GM19463 (cell line): ENCODE data around the gene TRIO.
A peak's percentile ranks its signal among the peaks of the same experiment; 100 is the strongest.

Experiments
- ATAC-seq: cut with Tn5 transposase; IDR thresholded peaks from one replicate; pipeline ENCODE4 v1.9.1; 2021; ENCODE audit warnings: mild to moderate bottlenecking, moderate library complexity; ENCODE audit not compliant: unreplicated experiment

The TRIO gene

DNA sequence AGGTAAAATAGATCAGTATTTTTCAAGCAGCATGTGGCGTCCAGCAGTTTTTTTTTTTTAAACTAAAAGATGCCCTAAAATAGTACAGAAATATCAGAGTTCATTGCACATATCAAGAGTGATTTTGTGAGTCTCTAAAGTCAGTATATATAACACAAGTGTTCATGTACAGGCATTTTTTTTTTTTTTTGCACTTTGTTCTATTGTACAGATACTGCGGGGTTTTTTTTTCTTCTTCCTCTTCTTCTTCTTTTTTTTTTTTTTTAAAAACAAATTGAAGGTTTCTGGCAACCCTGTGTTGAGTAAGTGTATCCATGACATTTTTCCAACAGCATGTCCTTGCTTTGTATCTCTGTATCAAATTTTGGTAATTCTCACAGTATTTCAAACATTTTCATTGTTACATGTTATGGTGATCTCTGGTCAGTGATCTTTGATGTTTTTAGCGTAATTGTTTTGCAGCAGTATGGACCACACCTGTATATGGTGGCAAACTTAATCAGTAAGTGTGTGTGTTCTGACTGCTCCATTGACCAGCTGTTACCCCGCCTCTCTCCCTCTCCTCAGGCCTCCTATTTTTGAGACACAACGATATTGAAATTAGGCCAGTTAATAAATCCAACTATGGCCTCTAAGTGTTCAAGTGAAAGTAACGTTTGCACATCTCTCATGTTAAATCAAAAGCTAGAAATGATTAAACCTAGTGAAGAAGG lies 76.8 kb downstream of the TRIO start:
- ATAC-seq: peak; percentile 32

DNA sequence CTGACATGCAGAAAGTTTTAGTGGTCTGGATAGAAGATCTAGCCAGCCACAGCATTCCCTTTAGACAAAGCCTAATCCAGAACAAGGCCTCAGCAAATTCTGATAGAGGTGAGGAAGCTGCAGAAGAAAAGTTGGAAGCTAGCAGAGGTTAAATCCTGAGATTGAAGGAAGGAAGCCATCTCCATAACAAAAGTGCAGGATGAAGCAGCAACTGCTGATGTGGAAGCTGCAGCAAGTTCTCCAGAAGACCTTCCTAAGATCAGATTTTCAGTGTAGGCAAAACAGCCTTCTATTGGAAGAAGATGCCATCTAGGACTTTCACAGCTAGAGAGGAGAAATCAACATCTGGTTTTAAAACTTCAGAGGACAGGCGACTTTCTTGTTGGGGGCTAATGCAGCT lies 77.5 kb downstream of the TRIO start:
- no peak for ATAC-seq

DNA sequence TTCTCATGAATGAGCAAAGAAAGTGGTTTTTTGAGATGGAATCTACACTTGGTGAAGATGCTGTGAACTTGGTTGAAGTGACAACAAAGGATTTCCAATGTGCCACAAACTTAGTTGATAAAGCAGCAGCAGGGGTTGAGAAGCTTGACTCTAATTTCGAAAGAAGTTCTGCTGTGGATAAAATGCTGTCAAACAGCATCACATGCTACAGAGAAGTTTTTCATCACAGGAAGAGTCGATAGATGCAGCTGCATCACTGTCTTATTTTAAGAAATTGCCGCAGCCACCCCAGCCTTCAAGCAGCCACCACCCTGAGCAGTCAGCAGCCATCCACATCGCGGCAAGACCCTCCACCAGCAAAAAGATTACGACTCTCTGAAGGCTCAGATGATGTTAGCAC lies 78.6 kb downstream of the TRIO start:
- ATAC-seq: no peak

DNA sequence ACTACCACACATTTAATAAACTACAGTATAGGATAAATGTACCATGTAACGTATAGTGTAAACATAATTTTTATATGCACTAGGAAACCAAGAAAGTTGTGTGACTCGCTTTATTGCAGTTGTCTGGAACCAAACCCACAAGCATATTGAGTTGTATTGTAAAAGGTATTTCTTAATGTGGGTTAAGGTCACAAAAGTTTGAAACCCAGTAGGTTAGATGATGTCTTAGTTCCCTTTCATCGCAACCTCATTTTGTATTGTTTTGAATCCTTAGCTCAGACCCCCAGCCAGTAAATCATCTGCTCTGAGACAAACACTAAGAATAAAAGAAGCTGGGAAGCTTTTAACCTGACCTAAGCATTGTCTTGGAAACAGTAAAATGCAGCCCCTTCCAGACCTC lies 79.1 kb downstream of the TRIO start:
- ATAC-seq: no peak

DNA sequence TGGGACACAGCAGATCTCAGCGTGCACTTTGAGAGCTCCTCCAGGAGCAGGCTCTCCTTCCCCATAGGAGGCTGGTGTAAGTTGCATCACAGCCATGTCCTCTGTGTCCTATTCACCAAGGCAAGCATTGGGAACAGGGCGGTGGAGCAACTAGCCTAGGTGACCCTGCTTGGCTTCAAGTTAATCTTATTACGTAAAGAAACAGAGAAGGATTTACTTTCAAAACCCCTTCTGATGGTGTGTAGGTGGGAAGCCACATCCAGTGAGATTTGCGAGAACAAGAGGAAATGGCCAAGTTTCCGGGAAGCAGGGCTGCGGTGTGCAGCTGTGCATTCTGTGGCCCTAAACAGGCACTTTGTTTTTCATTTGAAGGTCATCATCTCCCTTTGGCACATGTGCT lies 80.2 kb downstream of the TRIO start:
- ATAC-seq: no peak

DNA sequence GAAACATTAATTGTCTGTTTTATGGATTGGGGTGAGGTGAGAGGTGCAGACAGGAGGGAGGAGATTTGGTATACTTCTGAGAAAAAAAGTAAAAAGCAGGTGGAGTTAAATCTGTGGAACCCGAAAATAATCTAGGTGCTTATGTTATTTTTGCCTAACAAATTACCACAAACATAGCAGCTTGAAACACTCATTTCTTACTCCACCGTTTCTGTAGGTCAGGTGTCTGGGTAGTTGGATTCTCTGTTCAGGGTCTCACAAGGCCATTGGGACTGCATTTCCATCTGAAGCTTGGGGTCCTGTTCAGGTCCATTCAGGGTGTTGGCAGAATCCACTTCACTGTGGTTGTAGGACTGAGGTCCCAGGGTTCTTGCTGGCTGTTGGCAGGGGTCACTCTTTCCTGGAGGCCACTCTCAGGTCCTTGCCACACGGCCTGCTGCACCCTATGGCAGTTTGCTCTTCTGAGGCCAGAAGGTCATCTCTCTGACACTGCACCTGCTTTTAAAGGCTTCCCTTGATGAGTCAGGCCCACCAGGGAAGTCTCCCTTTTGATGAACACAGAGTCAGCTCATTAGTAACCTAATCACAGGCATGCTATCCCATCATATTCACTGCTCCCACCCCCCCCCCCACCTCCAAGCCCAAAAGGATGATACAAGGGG lies 82.2 kb downstream of the TRIO start:
- ATAC-seq: peak; percentile 57

DNA sequence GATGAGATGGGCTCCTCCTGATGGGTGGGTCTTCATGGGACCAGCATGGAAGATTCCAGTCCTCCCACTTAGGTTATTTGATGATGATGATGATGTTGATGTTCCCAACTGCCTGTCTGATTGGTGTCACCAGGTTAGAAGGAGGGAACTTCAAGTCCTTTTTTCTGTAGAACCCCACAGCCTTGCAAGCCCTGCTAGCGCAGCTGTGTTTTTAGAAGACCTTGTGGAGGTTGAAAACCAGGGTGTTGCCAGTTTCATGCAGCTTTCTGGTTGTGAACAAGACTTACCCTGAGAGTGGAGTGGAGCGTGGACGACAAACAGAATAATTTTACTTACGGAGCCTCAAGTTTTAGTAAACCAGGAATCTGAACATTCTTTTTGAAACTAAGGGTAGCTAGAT lies 83.0 kb downstream of the TRIO start:
- ATAC-seq: no peak

DNA sequence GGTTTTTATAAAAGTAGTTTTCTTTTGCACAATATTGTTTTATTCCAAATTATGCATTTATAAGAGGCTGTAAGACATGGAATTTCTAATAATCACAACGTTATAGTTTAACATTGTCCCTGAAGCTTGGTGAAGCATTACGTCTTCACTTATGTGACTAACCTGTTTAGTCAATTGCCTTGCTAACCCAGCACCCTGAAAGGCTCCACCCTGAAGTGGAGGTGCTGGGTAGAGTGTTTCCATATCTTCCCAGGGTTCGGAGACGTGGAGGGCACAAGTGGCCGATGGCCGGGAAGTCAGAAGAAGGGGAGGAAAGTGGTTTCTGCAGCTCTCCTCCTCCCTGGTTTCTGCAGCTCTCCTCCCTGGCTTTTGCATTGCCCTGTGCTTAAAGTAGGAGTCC lies 83.4 kb downstream of the TRIO start:
- ATAC-seq: no peak

DNA sequence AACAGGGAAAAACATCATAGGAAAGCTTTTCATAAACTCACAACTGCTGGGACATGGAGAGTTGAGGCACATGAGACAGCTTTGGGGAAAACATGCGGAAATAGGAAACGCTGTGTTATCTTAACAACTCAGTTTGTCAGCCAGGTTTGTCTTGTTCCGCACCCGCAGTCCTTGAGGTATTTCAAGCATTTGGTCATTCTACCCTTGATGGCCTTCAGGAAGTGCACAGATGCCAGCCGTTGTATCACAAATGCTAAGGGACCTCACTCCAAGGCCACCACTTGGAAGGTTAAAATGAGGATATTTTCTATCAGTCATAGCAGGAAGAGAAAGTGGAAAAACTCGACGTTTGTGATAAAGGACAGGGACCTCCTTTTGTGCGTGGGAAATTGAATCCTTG lies 83.8 kb downstream of the TRIO start:
- no peak for ATAC-seq

DNA sequence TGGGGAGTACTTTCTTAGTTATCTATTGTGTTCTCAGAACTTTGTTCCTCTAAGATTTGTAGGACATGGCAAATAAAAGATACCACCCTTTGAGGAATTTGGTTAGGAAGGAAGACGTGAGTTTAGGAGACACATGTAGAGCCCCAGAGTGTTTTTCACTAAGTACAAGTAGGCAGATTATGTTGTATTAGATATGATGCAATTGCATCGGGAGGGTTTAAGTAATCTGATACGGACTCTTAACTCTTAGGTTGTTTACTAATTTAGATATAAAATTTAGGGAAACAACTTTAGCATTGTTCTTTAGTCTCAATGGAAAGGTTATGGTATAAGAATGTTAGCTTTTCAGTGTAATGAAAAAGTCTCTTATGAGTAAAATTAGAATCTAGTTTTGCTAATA lies 84.4 kb downstream of the TRIO start:
- no peak for ATAC-seq

DNA sequence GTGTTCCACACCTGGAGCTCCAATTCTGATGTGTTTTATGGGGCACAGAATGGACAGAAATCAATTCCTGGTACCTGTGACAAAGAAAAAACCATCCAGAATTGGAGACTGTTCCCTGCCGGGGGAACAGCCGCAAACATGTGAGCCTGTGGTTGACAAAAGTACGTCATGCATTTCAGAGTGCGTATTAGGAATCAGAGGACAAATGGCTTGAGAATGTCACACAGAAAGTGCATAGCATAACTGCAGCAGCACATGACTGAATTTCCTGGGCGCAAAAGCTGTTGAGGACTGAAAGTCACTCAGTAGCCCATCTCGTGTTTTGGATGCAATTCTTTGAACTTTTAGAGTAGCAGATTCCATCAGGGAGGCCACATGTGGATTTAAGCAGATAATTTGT lies 85.1 kb downstream of the TRIO start:
- ATAC-seq: no peak

DNA sequence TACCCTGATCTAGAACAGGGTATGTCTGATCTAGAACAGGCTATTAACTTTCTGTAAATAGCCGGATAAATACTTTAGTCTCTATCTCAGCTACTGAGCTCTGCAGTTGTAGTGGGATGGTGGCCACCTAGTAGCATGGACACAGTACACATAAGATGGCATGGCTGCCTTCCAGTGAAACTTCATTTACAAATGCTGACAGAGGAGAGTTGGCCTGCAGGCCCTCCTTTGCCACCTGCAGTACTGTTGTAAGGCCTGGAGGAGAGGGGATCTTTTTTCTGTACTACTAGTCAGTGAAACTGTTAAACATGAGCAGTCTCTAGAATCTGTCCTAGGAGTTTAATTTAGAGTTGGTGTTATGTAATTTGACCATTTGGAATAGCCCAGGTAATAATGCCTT lies 86.0 kb downstream of the TRIO start:
- ATAC-seq: no peak

DNA sequence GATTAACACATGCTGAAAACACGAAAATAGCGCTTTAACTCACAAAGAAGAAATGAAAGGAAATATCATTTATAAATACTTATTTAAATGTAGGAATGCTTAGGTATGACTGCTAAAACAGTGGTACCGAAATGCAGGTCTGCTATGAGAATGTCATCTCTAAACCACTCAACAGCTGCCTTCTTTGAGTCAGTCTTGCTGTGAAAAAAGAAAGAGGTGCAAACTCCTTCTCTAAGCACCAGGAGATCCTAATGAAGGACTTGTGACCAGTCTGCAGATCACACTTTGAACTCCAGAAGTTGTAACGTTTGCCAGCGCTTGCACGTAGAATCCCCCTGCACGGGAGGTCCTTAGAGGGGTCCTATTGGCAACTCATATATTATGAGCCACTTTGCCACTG lies 86.6 kb downstream of the TRIO start:
- ATAC-seq: no peak

DNA sequence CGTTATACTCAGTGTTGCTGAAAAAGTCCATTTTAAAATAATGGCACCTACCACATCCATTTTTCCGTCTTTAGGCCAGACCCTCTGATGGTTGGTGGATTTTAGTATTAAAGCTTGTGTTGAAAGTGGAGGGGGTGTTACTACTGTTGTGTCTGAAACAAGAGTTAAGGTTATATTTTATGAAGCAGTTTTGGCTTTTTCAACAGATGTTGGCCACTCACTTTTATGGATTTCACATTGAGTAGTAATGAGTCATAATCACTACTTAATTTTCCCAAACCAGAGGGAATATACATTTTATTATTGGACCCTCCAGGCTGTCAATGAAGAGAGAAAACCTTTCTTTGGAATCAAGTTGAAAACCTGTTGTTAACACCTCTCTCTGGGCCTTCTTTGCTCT lies 88.0 kb downstream of the TRIO start:
- ATAC-seq: no peak

DNA sequence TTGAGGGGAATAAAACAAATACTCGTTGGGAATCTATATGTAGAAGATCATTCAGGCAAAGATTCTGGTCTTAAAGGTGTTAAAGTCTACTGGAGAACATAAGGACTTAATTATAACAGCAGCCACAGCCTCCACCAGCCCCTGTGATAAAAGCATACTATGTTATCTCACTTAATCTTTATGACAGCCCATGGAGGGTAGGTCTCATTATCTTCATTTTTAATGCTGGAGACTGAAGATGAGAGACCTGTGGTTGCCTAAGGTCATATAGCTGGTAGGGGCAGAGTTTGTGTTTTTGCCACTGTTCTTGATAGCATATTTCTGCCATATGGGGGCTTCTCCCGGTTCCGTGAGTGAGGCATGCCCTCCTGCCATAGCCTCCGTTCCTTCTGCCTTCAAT lies 88.7 kb downstream of the TRIO start:
- no peak for ATAC-seq

DNA sequence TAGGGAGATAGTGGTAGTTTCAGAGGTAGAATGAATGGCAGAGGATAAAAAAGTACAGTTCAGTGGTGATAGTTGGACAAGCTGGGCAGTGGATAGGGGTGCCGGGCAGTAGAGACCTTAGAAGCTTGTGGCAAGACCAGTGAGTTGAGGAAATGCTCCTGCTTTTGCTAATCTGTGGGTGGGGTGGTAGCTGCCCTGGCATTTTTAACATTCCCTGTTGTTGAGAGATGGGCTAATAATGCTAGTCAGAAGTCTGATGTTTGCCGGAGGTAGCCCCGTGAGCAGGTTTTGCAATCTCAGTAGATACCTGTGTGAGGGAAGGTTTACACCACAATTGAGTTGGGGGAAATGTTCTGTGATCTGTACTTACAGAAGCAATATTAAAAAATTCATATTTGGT lies 91.1 kb downstream of the TRIO start:
- ATAC-seq: no peak

DNA sequence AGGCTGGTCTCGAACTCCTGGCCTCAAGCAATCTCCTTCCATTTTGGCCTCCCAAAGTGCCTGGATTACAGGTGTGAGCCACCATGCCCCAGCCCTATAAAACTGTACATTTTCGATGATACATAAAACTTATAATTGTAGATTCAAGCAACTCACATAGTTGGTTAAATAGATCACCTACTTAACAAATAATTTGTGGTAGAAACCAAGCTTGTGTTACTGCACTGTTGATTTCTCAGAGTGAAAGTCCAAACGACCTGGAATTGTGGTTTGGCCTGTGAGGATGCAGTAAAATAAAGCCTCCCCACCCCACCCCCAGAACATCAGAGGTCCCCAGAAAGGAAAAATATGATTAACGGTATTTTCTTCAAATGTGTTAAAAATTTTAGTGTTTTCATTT lies 92.7 kb downstream of the TRIO start:
- ATAC-seq: peak; percentile 59

DNA sequence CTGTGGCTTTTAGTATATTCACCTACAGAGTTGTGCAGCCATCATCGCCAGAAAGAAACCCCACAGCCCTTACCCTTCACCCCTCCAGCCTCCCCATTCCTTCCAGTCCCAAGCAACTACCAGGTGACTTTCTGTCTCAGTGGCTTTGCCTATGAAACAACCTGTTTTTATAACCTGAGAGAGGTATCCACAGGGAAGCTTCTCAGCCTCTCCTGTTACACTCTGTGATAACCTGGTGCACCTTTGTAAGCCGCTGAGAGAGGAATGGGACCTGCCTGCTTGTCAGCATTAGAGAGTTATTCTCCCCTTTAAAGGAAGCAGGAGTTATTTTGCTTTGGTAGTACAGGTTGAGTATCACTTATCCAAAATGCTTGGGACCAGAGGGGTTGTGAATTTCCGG lies 93.6 kb downstream of the TRIO start:
- ATAC-seq: no peak

DNA sequence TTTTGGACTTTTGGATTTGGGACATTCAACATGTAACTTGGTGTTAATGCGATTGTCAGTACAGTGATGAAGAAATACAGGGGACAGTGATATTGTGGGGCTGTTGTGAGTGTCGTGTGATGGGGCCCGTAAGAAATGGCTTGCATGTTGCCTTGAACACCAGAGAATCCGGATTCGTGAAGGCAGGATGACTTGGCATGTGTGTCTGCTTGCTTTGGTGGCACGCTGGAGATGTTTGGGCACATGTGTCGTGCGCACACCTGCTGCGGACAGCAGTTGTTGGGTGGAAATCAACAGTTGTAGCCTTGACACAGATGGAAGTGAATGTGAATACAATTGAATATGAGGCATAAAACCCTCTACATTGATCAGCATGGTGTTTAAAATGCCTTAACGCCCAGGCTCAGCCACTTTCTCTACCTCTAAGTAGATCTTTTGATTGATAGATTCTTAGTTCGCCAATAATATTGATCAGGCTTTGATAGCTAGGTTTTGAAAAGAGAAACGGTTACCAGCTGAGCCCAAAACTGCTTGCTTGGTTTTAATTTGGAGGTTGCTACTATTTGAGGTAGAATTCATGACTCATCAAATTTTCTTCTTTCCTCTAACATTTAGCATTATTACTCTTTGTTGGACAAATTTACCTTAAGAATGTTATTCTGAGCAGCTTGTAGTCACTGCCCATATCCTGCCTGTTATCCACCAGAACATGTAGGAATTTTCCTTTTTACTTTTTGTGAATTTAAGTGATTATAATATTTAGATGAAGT lies 94.4 kb downstream of the TRIO start:
- no peak for ATAC-seq

DNA sequence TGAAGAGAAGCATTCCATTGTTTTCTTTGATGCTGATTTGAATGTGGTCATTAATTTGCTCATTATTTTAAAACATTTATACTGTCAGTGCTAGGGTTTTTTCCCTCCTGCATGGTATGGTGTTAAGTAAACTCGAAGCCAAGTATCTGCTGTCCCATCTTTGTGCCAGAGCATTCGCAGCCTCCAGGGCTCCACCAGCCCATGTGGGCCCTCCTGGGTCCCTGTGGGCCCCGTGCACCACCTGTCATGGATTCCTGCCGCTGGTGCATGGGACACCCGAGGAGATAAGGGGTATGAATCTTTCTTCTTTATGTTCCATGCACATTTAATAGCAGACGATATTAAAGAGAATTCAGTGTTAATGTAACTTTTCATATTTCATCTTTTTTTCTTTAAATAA lies 95.1 kb downstream of the TRIO start:
- no peak for ATAC-seq

DNA sequence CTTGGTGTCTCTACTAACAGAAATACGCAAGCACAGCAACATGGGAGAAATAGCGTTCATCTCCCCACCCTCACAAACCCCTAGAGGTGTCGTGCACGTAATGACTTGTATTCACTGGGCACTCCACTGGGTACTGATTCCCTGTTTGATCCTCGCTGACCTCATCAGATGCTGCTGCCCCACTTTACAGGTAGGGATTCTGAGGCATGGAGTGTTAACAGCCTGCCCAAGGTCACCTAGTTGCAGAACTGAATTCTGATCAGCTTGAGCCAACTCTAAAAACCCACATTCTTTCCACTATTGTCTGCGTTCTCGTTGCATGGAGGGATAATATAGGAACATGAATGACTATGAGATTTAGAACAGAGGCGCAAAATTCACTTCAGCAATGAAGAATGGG lies 96.3 kb downstream of the TRIO start:
- ATAC-seq: no peak

DNA sequence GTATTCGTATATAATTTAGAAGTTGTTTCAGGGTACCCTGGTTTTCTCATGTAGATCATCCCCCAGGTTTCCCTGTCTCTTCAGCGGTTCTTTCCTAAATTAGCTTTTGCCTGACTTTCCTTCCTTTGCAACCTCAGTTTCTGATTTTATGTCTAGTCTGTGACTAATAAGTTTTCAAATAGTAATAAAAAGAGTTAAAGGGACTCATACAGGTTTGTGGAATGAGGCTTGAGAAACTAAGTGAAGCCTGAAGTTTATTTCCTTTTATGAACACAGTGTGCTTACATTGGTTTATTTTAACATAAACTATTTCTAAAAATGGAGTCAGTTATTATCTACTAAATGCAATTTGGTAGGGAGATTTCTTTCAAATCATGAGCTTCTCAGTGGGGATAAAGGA lies 96.8 kb downstream of the TRIO start:
- ATAC-seq: no peak
